Keratinocyte (primary cell): ENCODE data around the gene MOV10L1. TPM values are rescaled to one million over a fixed set of nuclear protein-coding genes. Genes with fewer than 3 reads are reported as not detected.

ENCODE experiments used
- DNase-seq: peaks from one replicate; pipeline ENCODE4 v3.0.0-alpha.2; 2011; ENCODE audit warnings: low read depth, missing footprints, low spot score
- FAIRE-seq: peaks from 2 replicates; lab custom pipeline; 2011; peaks lifted over from hg19 to GRCh38; lab: Jason Lieb, UNC
- H2AFZ ChIP-seq: 2 replicates; pipeline ENCODE4 v1.6.0; 2012; ENCODE audit warnings: low read length, control low read depth, inconsistent platforms; ENCODE audit not compliant: control insufficient read depth
- H3K27ac ChIP-seq: 2 replicates; pipeline ENCODE4 v1.5.1; 2011; ENCODE audit warnings: low read length; ENCODE audit not compliant: control insufficient read depth, insufficient read depth
- H3K27me3 ChIP-seq: 3 replicates; pipeline ENCODE4 v1.6.0; 2011; ENCODE audit warnings: low read length; ENCODE audit not compliant: control insufficient read depth, insufficient read depth; ENCODE audit errors: extremely low read depth
- H3K36me3 ChIP-seq, 2 experiments: 2 replicates in 1 of 2; 3 replicates in 1 of 2; pipeline ENCODE4 v1.5.1; 2011; ENCODE audit warnings: low read length in 2 of 2, mild to moderate bottlenecking in 1 of 2; ENCODE audit not compliant: control insufficient read depth in 2 of 2, insufficient read depth in 2 of 2; ENCODE audit errors: extremely low read depth in 1 of 2
- H3K4me1 ChIP-seq: 3 replicates; pipeline ENCODE4 v1.5.1; 2011; ENCODE audit warnings: low read length; ENCODE audit not compliant: control insufficient read depth, insufficient read depth; ENCODE audit errors: extremely low read depth
- H3K4me2 ChIP-seq: 3 replicates; pipeline ENCODE4 v1.6.0; 2011; ENCODE audit warnings: low read depth, low read length; ENCODE audit not compliant: control insufficient read depth, insufficient read depth; ENCODE audit errors: extremely low read depth
- H3K4me3 ChIP-seq, 3 experiments: fragments of 200-600 bp in 1 of 3; sonication (generic) in 1 of 3; 2 replicates in 2 of 3; 3 replicates in 1 of 3; pipeline ENCODE4 v1.5.1; 2011 to 2016; ENCODE audit warnings: low read length in 3 of 3, mild to moderate bottlenecking in 3 of 3, control low read depth in 2 of 3, inconsistent platforms in 1 of 3, low read depth in 1 of 3, mixed read lengths in 1 of 3, mixed run types in 1 of 3, moderate library complexity in 1 of 3; ENCODE audit not compliant: control insufficient read depth in 2 of 3, insufficient read depth in 2 of 3; ENCODE audit errors: extremely low read depth in 1 of 3
- H3K79me2 ChIP-seq: 2 replicates; pipeline ENCODE4 v1.6.0; 2012; ENCODE audit warnings: low read length; ENCODE audit not compliant: control insufficient read depth, insufficient read depth
- H3K9ac ChIP-seq: 3 replicates; pipeline ENCODE4 v1.6.0; 2011; ENCODE audit warnings: low read length; ENCODE audit not compliant: control insufficient read depth, insufficient read depth; ENCODE audit errors: extremely low read depth
- H3K9me1 ChIP-seq: 3 replicates; pipeline ENCODE4 v1.6.0; 2011; ENCODE audit warnings: low read length; ENCODE audit not compliant: control insufficient read depth, insufficient read depth; ENCODE audit errors: extremely low read depth
- H3K9me3 ChIP-seq: 2 replicates; pipeline ENCODE4 v1.5.1; 2012; ENCODE audit warnings: low read depth, low read length; ENCODE audit not compliant: control insufficient read depth
- H4K20me1 ChIP-seq: 3 replicates; pipeline ENCODE4 v1.6.0; 2011; ENCODE audit warnings: low read length; ENCODE audit not compliant: control insufficient read depth, insufficient read depth; ENCODE audit errors: extremely low read depth
- EZH2 ChIP-seq: IDR thresholded peaks from one replicate; pipeline ENCODE4 v1.6.1; 2012; ENCODE audit warnings: inconsistent platforms, mild to moderate bottlenecking, low read length, moderate library complexity
- dilution Hi-C: fragments of 300-500 bp; cut with MboI; formaldehyde crosslinking; loops from one replicate; pipeline ENCODE4 v1.7.0; 2020; ENCODE audit warnings: low sequenced_read_pairs; ENCODE audit not compliant: extremely low pct_ligation_motif_present
- polyA plus RNA-seq, 5 experiments: library from polyadenylated mRNA; depleted of rRNA in 3 of 5; stranded (reverse) in 3 of 5; stranded (forward) in 1 of 5; unstranded in 1 of 5; fragments of >200 nt; gene quantifications; 1 replicate in 1 of 5; 2 replicates in 3 of 5; 3 replicates in 1 of 5; pipeline versions ENCODE4 v1.2.1 to v1.2.3, GENCODE V29; 2011 to 2012; ENCODE audit warnings: missing spikeins in 2 of 5, low read depth in 1 of 5, low replicate concordance in 1 of 5
- TF ChIP-seq, protein P1 (sequence below), 3 experiments: IDR thresholded peaks in 1 of 3; conservative IDR thresholded peaks in 1 of 3; optimal IDR thresholded peaks in 1 of 3; 2 replicates in 2 of 3; 3 replicates in 1 of 3; pipeline versions ENCODE3 to v1.5.1; 2011; ENCODE audit warnings: low read length in 3 of 3, mild to moderate bottlenecking in 3 of 3, moderate library complexity in 2 of 3, control low read depth in 1 of 3, inconsistent platforms in 1 of 3; ENCODE audit not compliant: insufficient read depth in 2 of 3; ENCODE audit errors: extremely low read depth in 1 of 3

MOV10L1 gene
- polyA plus RNA-seq, 1 donor (not counting 4 experiments of a cell fraction or from before 2014, with no cell fraction given), result not detected

DNA sequence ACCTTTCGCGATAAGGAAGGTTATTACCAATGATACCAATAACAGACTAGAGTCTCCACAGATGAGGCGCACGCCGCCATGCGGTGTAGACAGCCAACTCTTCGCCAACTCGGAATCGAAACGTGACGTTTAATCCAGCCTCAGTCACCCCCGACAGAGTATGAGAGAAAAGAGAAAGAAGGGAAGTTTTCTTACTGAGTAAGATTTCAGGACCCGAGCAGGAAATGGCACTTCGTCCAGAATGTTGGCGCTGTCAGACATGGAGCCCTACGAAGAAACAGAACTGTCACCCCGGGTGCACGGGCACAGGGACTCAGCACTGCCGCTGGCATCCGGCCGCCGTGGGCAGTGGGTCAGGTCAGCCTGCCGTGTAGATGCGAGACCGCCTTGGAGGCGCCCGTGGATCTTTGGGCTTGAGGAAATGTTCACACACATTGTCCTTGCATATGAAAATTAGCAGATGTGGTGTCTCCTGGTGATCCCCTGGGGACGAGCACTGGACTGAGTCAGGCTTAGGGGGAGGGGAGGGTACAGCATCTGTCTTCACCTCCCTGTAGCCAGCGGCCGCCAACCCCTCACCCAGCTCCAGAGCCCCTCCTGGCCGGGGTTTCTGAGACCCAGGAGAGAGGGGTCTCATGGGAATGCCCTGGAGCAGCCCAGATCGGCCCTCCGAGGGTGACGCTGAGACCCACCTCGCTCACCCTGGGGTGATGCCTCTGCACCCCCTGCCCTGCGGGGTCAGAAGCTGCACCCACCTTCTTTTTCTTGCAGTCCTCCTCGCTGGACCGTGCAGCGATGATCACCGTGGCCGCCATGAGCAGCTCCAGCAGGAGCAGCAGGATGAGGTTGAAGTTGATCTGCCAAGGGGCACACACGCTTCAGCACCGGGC is 12.9 kb upstream of the MOV10L1 start:
- H3K9me1 ChIP-seq, result no peaks in the 10 kb centered on the region

DNA sequence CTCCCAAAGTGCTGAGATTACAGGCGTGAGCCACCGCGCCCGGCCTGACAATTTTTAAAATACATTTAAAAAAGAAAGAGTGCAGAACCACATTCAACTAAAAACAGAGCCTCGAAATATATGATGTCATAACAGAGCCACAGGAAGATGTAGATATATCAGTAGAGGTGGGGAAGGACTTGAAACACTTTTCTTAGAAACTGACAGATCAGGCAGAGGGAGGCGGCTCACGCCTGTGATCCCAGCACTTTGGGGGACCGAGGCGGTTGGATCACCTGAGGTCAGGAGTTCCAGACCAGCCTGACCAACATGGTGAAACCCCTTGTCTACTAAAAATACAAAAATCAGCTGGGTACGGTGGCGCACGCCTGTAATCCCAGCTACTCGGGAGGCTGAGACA is 11.6 kb upstream of the MOV10L1 start:
- Histone ChIP-seq H3K4me3 (no peak overlapping the region), H4K20me1 (no peaks in the 10 kb centered on the region), H3K9me1 (no peaks in the 10 kb centered on the region), H3K9me3 (no peaks in the 10 kb centered on the region), H3K9ac (no peak overlapping the region), H3K36me3 (no peaks in the 10 kb centered on the region), H2AFZ (no peak overlapping the region), H3K79me2 (no peaks in the 10 kb centered on the region), H3K4me2 (no peak overlapping the region), H3K27me3 (peaks cover 11% of the 10 kb centered on the region), H3K4me1 (peaks cover 10% of the 10 kb centered on the region), H3K27ac (no peak overlapping the region)
- dilution Hi-C loops, result no loop called here
- FAIRE-seq (no peak), DNase-seq (no peak)
- TF ChIP-seq, protein P1, sequence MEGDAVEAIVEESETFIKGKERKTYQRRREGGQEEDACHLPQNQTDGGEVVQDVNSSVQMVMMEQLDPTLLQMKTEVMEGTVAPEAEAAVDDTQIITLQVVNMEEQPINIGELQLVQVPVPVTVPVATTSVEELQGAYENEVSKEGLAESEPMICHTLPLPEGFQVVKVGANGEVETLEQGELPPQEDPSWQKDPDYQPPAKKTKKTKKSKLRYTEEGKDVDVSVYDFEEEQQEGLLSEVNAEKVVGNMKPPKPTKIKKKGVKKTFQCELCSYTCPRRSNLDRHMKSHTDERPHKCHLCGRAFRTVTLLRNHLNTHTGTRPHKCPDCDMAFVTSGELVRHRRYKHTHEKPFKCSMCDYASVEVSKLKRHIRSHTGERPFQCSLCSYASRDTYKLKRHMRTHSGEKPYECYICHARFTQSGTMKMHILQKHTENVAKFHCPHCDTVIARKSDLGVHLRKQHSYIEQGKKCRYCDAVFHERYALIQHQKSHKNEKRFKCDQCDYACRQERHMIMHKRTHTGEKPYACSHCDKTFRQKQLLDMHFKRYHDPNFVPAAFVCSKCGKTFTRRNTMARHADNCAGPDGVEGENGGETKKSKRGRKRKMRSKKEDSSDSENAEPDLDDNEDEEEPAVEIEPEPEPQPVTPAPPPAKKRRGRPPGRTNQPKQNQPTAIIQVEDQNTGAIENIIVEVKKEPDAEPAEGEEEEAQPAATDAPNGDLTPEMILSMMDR (optimal IDR thresholded peaks at IDR 0.05 in 1 of 3, IDR thresholded peaks at IDR 0.05 in 1 of 3, conservative IDR thresholded peaks at IDR 0.05 in 1 of 3; ENCODE audit: extremely low read depth in 1 of 3, insufficient read depth in 2 of 3, low read length in 3 of 3), result no peak

More for the DNA sequence above, 12.9 kb upstream of the MOV10L1 start:
- H3K4me2 ChIP-seq, result no peak overlapping the region
- H3K27ac ChIP-seq, result no peak overlapping the region
- H4K20me1 ChIP-seq, result no peaks in the 10 kb centered on the region
- H3K36me3 ChIP-seq, result no peaks in the 10 kb centered on the region
- H3K9ac ChIP-seq, result no peak overlapping the region
- no peak overlapping the region for H3K4me3 ChIP-seq
- DNase-seq (no peak), FAIRE-seq (no peak)
- peaks cover 11% of the 10 kb centered on the region for H3K27me3 ChIP-seq
- TF ChIP-seq, protein P1 (optimal IDR thresholded peaks at IDR 0.05 in 1 of 3, IDR thresholded peaks at IDR 0.05 in 1 of 3, conservative IDR thresholded peaks at IDR 0.05 in 1 of 3; ENCODE audit: extremely low read depth in 1 of 3, insufficient read depth in 2 of 3, low read length in 3 of 3), result no peak
- no peak for TF ChIP-seq EZH2
- H3K9me3 ChIP-seq, result no peaks in the 10 kb centered on the region
- no peaks in the 10 kb centered on the region for H3K4me1 ChIP-seq
- H3K79me2 ChIP-seq, result no peaks in the 10 kb centered on the region
- dilution Hi-C loops, result no loop called here
- no peak overlapping the region for H2AFZ ChIP-seq
